ENCODE measurements around the gene CDH7. TPM values are rescaled to one million over a fixed set of nuclear protein-coding genes. Genes with fewer than 3 reads are reported as not detected.

Gene CDH7
- not detected for total RNA-seq

- peak within 1 kb of the TSS in 2 of 4 donors; percentile 31 to 53 for H3K4me3 ChIP-seq
- H3K4me1 ChIP-seq = peaks cover 0 to 13% (median 4%) of the 10 kb centered on the region in 3 donors
- H3K36me3 ChIP-seq = no peaks in the 10 kb centered on the region
- no peaks in the 10 kb centered on the region for H3K9me3 ChIP-seq
- WGBS, 2 donors = 12% methylated on average over 20 of the region's 85 CpGs
- no peak within 1 kb of the TSS for H3K27ac ChIP-seq
- DNase-seq = no peak
- H3K27me3 ChIP-seq = peaks cover 0 to 29% (median 0%) of the 10 kb centered on the region in 4 donors
- intact Hi-C loops (cut with DNase I) = no loop called here
- TF ChIP-seq CTCF (IDR thresholded peaks at IDR 0.05) (no peak), POLR2A (IDR thresholded peaks at IDR 0.05) (no peak)
Measured at GRCh38 chr18:65750389-65751154, at the start of gene CDH7. CDH7 (plus strand) TSS chr18:65751012; CDS start chr18:65762843, 11,831 bp downstream.

- DNase-seq = no peak
- no peak overlapping the region for H3K27ac ChIP-seq
- H3K27me3 ChIP-seq = no peaks in the 10 kb centered on the region
- no peaks in the 10 kb centered on the region for H3K36me3 ChIP-seq
- peaks cover 0 to 6% (median 0%) of the 10 kb centered on the region in 3 donors for H3K9me3 ChIP-seq
- intact Hi-C loops (cut with DNase I) = no loop called here
- 56 to 57% methylated on average over 1 of the region's 1 CpG for WGBS, 2 donors
- TF ChIP-seq CTCF (IDR thresholded peaks at IDR 0.05) (no peak), POLR2A (IDR thresholded peaks at IDR 0.05) (no peak)
- no peak overlapping the region for H3K4me3 ChIP-seq
- H3K4me1 ChIP-seq = no peaks in the 10 kb centered on the region
Measured at GRCh38 chr18:65704046-65704445, 46.8 kb upstream of the CDH7 start.

- intact Hi-C loops (cut with DNase I) = no loop called here
- 71 to 100% methylated on average over 1 of the region's 1 CpG for WGBS, 2 donors
- no peaks in the 10 kb centered on the region for H3K27me3 ChIP-seq
- H3K4me1 ChIP-seq = no peaks in the 10 kb centered on the region
- H3K4me3 ChIP-seq = no peak overlapping the region
- no peaks in the 10 kb centered on the region for H3K36me3 ChIP-seq
- TF ChIP-seq POLR2A (IDR thresholded peaks at IDR 0.05) (no peak), CTCF (IDR thresholded peaks at IDR 0.05) (no peak)
- no peak for DNase-seq
- H3K9me3 ChIP-seq = peaks cover 0 to 6% (median 0%) of the 10 kb centered on the region in 3 donors
- H3K27ac ChIP-seq = no peak overlapping the region
Measured at GRCh38 chr18:65706646-65707045, 44.2 kb upstream of the CDH7 start.

GRCh38 chr18:65711493-65711892 is 39.3 kb upstream of the CDH7 start:
- no peaks in the 10 kb centered on the region for H3K4me1 ChIP-seq
- H3K27me3 ChIP-seq = no peaks in the 10 kb centered on the region
- WGBS, 2 donors = 22 to 26% methylated on average over 1 of the region's 1 CpG
- H3K27ac ChIP-seq = no peak overlapping the region
- H3K4me3 ChIP-seq = no peak overlapping the region
- no peak for DNase-seq
- H3K36me3 ChIP-seq = no peaks in the 10 kb centered on the region
- intact Hi-C loops (cut with DNase I) = no loop called here
- no peak for TF ChIP-seq POLR2A (IDR thresholded peaks at IDR 0.05)
- no peak for TF ChIP-seq CTCF (IDR thresholded peaks at IDR 0.05)
- H3K9me3 ChIP-seq = peaks cover 0 to 6% (median 0%) of the 10 kb centered on the region in 3 donors

GRCh38 chr18:65721619-65722018 is 29.2 kb upstream of the CDH7 start:
- Histone ChIP-seq H3K27me3 (no peaks in the 10 kb centered on the region), H3K4me1 (no peaks in the 10 kb centered on the region), H3K4me3 (no peak overlapping the region), H3K27ac (no peak overlapping the region), H3K9me3 (no peaks in the 10 kb centered on the region), H3K36me3 (no peaks in the 10 kb centered on the region)
- DNase-seq = no peak
- 54 to 62% methylated on average over 3 of the region's 3 CpGs for WGBS, 2 donors
- intact Hi-C loops (cut with DNase I) = no loop called here
- TF ChIP-seq CTCF (IDR thresholded peaks at IDR 0.05) (no peak), POLR2A (IDR thresholded peaks at IDR 0.05) (no peak)

Data from esophagus squamous epithelium (tissue), 5 donors.